ENCODE data around the gene NCL.
"Not testable (repeated sequence)": the region's sequence is repeated elsewhere in the genome, so short reads cannot be mapped to it uniquely, and the experiment has no call there.

DNA sequence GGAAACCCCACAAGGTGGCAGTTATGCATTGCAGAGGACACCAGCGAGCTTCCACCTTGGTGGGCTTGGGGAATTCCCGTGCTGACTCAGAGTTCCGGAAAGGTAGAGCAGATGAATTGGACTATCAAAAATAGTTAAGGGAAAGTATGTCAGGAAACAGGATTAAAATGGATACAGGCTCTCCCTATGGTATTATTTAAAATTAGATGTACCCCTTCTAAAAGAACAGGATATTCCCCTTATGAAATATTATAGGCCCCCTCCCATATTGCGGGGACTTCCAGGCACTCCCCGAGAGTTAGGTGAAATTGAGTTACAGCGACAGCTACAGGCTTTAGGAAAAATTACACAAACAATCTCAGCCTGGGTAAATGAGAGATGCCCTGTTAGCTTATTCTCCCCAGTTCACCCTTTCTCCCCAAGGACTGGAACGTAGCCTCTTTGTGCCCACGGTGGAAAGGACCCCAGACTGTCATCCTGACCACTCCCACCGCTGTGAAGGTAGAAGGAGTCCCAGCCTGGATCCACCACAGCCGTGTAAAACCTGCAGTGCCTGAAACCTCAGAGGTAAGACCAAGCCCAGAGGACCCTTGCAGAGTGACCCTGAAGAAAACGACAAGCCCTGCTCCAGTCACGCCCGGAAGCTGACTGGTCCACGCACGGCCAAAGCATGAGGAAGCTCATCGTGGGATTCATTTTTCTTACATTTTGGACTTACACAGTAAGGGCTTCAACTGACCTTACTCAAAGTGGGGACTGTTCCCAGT is 58.5 kb downstream of the NCL start:
- TF ChIP-seq CTCF (IDR thresholded peaks at IDR 0.05; ENCODE audit: insufficient read depth, low read length, poor library complexity, severe bottlenecking), result peak; percentile 27
- not testable (repeated sequence) for TF ChIP-seq EZH2phosphoT487 (conservative IDR thresholded peaks at IDR 0.05; ENCODE audit: low read length)

Data from SU-DHL-6 (cell line).